Iris pigment epithelial cell (primary cell): ENCODE results near the gene UBE2U.

Experiments used
- DNase-seq: peaks from one replicate; pipeline ENCODE4 v3.0.0-alpha.2; 2011; ENCODE audit warnings: low read depth

The UBE2U gene

DNA sequence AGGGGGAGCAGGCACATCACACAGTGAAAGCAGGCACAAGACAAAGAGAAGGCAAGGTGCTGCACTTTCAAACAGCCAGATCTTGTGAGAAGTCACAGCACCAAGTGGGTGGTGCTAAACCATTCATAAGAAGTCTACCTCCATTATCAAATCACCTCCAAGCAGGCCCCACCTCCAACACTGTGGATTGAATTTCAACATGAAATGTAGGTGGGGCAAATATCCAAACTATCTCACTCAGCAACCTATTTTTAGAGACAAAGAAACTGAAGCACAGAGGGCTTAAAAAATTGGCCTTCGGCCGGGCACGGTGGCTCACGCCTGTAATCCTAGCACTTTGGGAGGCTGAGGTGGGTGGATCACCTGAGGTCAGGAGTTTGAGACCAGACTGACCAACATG lies 90.4 kb downstream of the UBE2U start:
- no peak for DNase-seq

DNA sequence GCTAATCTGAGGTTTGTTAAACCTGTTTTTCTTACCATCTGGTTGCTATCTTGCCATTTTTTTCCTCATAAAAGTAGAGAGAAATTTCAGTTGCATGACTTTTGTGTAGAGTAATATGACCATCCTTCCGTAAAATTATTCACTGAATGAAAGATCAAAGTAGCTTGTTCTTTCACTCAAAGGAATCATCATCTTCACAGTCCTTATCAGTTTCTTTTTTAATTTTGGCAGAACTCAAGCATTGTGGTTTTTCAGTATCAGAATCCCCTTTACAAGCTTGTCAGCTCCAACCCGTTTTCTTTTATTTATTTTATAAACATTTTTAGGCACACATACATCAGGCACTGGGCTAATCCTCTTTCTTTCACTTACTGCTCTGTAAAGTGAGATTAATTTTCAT lies 91.7 kb downstream of the UBE2U start:
- DNase-seq: no peak

DNA sequence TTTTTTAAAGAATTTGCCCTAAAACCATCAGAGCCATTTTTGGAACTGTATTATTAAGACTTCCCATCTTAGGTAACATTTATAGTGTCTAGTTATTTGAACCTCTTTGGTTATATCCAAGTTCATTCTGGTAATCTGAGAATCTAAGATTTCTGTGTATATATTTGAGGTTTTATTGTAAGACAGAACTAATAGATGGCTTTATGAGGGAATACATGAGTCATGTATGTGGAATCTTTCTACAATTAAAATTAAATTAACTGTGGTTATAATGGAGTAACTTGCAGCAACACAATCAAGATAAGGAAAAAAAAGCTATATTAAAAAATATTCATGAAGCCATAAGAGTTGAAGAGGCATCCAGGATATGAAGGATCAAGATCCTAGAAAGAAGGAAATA lies 92.1 kb downstream of the UBE2U start:
- DNase-seq: peak; percentile 63

- DNase-seq: no peak
Observed at GRCh38 chr1:64296459-64296858, 93.0 kb downstream of the UBE2U start.

GRCh38 chr1:64302194-64302593 lies 98.8 kb downstream of the UBE2U start:
- no peak for DNase-seq

DNA sequence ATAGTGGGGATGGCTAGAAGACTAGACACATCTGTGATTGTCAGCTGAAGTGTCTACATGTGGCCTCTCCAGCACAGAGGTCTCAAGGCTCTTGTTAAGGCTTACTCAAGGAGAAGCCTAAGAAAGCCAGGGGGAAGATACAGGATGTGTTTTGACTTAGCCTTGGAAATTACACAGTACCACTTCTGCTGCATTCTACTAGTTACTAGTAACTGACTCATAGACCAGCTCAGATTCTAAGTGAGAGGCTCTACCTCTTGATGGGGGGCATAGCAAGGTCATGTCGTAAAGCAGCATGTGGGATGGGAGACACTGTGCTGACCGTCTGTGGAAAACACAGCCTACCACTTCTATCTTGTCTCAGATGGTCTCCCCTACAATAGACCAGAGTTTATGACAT lies 99.5 kb downstream of the UBE2U start:
- DNase-seq: peak; percentile 79

DNA sequence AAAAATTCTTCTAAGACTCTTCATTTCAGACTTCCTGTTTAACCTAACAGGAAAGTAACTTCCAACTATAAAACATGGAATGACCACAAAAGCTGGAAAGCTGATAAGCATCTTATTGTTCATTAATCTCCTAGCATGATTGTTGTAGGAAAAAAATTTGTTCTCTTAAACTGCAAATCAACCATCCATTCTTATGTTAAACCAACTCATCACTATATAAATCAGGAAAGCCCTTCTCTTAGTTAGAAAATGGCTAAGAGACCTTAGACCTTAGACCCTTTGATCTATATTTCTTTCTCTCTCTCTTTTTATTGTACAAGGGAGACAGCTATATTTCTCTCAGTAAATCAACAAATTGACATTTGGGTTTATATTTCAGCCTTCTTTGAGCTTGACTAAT lies 101.4 kb downstream of the UBE2U start:
- DNase-seq: no peak

- DNase-seq: peak; percentile 46
Observed at GRCh38 chr1:64308866-64309265, 105.4 kb downstream of the UBE2U start.

DNA sequence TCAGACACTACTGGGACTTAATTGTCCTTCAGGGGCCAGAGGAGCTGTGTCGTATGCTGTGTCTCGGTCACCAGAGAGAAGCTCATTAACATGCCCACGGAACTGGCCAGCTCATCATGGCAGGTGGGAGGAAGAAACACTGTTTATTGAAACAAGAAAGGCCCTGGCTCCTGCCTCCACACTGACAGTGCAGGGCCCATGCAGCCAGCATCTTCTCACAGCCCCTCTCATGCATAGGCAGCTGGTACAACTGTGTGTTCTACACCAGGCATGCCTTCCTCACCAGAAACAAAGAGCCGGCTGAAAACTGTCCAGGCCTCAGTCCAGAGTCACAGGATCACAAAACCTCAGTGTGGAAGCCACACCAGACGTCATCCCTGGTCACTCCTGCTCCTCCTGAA lies 106.0 kb downstream of the UBE2U start:
- no peak for DNase-seq

DNA sequence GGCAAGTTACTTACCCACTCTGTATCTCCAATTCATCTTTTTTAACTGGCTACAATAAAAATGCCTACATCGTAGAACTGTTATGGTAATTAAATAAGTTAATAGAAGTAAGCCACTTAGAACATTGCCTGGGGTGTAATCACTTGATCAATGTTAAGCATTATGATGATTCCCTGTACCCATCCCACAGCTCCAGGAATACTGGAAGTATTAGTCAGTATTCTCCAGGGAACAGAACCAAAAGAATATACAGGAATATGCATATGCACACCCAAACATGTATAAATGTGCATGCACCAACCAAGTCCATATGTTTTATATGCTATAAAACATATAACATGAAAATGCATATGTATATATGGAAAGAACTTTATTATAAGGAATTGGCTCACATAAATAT lies 107.3 kb downstream of the UBE2U start:
- DNase-seq: no peak

DNA sequence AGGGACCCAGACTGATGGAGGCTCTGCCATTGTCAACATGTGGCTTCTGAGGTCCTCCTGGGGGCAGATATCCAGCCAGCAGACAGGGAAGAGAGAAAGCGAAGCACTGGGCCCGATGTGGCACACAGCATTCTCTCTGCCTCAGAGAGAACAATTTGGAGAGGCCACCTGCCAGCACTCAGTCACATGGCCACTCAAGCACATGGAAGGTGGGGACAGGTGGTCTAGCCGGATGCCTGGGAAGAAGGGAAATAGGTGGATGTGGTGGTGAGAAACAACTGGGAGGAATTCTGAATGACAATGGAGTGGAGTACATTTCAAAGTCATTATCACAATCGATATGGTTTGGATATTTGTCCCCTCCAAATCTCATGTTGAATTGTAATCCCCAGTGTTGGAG lies 109.0 kb downstream of the UBE2U start:
- no peak for DNase-seq

- no peak for DNase-seq
Observed at GRCh38 chr1:64315402-64315801, 112.0 kb downstream of the UBE2U start.
